ENCODE data around the gene RANGAP1.

DNA sequence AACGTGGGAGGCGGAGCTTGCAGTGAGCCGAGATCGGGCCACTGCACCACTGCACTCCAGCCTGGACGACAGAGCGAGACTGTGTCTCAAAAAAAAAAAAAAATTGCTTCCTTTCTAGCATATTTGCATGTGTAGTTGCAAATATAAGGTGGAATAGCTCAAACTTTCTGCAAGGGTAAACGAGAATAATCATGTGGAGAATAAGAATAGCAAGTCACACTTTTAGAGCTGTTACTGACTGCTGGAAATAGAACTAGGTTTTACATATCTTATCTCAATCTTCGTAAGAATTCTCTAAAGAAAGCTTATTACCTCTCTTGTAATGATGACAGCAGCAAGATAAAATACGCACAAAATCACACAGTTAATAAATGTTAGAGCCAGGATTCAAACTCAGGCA, 79.3 kb downstream of the RANGAP1 start:
- TF ChIP-seq EP300 (IDR thresholded peaks at IDR 0.05) (no peak), POLR2AphosphoS5 (IDR thresholded peaks at IDR 0.05) (no peak)
- TF ChIP-seq, protein P1, sequence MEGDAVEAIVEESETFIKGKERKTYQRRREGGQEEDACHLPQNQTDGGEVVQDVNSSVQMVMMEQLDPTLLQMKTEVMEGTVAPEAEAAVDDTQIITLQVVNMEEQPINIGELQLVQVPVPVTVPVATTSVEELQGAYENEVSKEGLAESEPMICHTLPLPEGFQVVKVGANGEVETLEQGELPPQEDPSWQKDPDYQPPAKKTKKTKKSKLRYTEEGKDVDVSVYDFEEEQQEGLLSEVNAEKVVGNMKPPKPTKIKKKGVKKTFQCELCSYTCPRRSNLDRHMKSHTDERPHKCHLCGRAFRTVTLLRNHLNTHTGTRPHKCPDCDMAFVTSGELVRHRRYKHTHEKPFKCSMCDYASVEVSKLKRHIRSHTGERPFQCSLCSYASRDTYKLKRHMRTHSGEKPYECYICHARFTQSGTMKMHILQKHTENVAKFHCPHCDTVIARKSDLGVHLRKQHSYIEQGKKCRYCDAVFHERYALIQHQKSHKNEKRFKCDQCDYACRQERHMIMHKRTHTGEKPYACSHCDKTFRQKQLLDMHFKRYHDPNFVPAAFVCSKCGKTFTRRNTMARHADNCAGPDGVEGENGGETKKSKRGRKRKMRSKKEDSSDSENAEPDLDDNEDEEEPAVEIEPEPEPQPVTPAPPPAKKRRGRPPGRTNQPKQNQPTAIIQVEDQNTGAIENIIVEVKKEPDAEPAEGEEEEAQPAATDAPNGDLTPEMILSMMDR (IDR thresholded peaks at IDR 0.05), result no peak
